ENCODE results near the gene PITPNM3. TPM values are rescaled to one million over a fixed set of nuclear protein-coding genes. Genes with fewer than 3 reads are reported as not detected.
A peak's percentile ranks its signal among the peaks of the same experiment; 100 is the strongest.
"Not testable (repeated sequence)": the region's sequence is repeated elsewhere in the genome, so short reads cannot be mapped to it uniquely, and the experiment has no call there.

PITPNM3 gene
- total and polyA plus RNA-seq, 2 experiments from 2014 or later = 1.0 to 1.5 TPM

DNA sequence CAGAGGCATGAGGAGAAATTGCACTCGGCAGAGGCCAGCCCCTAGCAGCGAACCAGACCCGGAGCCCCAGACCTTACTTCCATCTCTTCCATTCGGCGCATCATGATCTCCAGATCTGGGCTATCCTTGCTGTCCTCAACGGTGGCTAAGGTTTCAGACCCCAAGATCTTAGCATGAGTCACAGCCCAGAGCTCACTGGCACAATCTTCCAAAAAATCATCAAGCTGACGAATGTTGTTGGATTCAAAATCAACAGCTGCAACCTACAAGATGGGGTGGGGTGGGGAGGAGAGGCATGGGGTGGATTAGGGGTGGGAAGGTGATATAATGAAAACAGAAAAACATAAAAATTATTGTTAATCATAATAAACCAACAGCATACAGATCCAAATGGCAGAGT lies 39.7 kb upstream of the PITPNM3 start (continued):
- TF ChIP-seq, protein P1, sequence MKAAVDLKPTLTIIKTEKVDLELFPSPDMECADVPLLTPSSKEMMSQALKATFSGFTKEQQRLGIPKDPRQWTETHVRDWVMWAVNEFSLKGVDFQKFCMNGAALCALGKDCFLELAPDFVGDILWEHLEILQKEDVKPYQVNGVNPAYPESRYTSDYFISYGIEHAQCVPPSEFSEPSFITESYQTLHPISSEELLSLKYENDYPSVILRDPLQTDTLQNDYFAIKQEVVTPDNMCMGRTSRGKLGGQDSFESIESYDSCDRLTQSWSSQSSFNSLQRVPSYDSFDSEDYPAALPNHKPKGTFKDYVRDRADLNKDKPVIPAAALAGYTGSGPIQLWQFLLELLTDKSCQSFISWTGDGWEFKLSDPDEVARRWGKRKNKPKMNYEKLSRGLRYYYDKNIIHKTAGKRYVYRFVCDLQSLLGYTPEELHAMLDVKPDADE (IDR thresholded peaks at IDR 0.05) = no peak
- TF ChIP-seq STAT1 (IDR thresholded peaks at IDR 0.05; ENCODE audit: unreplicated experiment) = no peak
- no peak for TF ChIP-seq EZH2phosphoT487 (IDR thresholded peaks at IDR 0.05; ENCODE audit: unreplicated experiment)
- TF ChIP-seq ZNF331 (CRISPR knock-in tag; IDR thresholded peaks at IDR 0.05; ENCODE audit: low read depth) = no peak
- TF ChIP-seq, protein P2, sequence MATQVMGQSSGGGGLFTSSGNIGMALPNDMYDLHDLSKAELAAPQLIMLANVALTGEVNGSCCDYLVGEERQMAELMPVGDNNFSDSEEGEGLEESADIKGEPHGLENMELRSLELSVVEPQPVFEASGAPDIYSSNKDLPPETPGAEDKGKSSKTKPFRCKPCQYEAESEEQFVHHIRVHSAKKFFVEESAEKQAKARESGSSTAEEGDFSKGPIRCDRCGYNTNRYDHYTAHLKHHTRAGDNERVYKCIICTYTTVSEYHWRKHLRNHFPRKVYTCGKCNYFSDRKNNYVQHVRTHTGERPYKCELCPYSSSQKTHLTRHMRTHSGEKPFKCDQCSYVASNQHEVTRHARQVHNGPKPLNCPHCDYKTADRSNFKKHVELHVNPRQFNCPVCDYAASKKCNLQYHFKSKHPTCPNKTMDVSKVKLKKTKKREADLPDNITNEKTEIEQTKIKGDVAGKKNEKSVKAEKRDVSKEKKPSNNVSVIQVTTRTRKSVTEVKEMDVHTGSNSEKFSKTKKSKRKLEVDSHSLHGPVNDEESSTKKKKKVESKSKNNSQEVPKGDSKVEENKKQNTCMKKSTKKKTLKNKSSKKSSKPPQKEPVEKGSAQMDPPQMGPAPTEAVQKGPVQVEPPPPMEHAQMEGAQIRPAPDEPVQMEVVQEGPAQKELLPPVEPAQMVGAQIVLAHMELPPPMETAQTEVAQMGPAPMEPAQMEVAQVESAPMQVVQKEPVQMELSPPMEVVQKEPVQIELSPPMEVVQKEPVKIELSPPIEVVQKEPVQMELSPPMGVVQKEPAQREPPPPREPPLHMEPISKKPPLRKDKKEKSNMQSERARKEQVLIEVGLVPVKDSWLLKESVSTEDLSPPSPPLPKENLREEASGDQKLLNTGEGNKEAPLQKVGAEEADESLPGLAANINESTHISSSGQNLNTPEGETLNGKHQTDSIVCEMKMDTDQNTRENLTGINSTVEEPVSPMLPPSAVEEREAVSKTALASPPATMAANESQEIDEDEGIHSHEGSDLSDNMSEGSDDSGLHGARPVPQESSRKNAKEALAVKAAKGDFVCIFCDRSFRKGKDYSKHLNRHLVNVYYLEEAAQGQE (IDR thresholded peaks at IDR 0.05; ENCODE audit: unreplicated experiment) = no peak

DNA sequence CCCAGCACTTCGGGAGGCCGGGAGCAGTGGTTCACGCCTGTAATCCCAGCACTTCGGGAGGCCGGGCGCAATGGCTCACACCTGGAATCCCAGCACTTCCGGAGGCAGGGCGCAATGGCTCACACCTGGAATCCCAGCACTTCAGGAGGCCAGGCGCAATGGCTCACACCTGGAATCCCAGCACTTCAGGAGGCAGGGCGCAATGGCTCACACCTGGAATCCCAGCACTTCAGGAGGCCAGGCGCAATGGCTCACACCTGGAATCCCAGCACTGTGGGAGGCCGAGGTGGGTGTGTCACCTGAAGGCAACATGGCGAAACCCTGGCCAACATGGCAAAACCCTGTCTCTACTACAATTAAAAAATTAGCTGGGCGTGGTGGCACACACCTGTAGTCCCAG lies 37.0 kb upstream of the PITPNM3 start:
- not testable (repeated sequence) for H3K4me3 ChIP-seq; H4K20me1 ChIP-seq (replicated peaks; ENCODE audit: insufficient read depth); H3K4me1 ChIP-seq (ENCODE audit: insufficient read depth); H3F3A ChIP-seq (replicated peaks; ENCODE audit: low read depth); H3K4me1 Mint-ChIP-seq; H3K4me3 Mint-ChIP-seq; H2AFZ ChIP-seq; H3K9me2 ChIP-seq (ENCODE audit: insufficient read depth); H3K9me3 Mint-ChIP-seq; ATAC-seq; H3K79me2 ChIP-seq (replicated peaks; ENCODE audit: insufficient read depth); H3K27me3 ChIP-seq (ENCODE audit: insufficient read depth); H3K27me3 Mint-ChIP-seq (ENCODE audit: insufficient read depth, low read depth, poor library complexity); DNase-seq (ENCODE audit: low spot score); H3K27ac ChIP-seq (ENCODE audit: low read depth); H3K27ac Mint-ChIP-seq; H3K4me2 ChIP-seq
- H3K36me3 Mint-ChIP-seq (ENCODE audit: low read depth) = peaks cover 60% of the 10 kb centered on the region
- peaks cover 43% of the 10 kb centered on the region for H3K36me3 ChIP-seq (ENCODE audit: insufficient read depth)

DNA sequence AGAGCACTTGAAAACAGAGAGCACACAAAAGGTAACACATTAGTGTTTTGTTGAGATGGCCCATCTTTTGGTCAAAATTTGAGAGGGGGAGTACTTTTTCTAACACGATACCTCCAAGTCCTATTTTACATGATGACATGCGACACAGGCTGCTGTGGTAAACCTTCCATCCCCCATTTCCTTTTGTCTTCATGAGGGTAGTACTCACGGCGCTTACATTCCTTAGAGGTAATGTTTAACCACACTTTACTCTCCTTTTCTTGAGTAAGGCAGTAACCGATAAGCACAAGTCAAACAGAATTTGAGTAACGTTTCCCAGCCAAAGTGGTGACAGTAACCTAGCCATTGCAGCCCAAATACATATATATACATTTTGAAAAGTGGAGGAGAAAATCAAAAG lies 35.8 kb upstream of the PITPNM3 start:
- no peaks in the 10 kb centered on the region for H3K79me2 ChIP-seq (replicated peaks; ENCODE audit: insufficient read depth)
- no peaks in the 10 kb centered on the region for H3K4me1 ChIP-seq (ENCODE audit: insufficient read depth)
- H2AFZ ChIP-seq = no peak overlapping the region
- no peaks in the 10 kb centered on the region for H3K9me3 Mint-ChIP-seq
- ATAC-seq (no peak), DNase-seq (ENCODE audit: low spot score) (no peak)
- peaks cover 7% of the 10 kb centered on the region; the same call in 2 of the 3 replicates for H3K4me1 Mint-ChIP-seq
- no peak overlapping the region for H3K4me3 ChIP-seq
- H3K4me2 ChIP-seq = no peak overlapping the region
- peaks cover 38% of the 10 kb centered on the region for H3K36me3 ChIP-seq (ENCODE audit: insufficient read depth)
- no peaks in the 10 kb centered on the region for H3F3A ChIP-seq (replicated peaks; ENCODE audit: low read depth)
- TF ChIP-seq EZH2 (IDR thresholded peaks at IDR 0.05; ENCODE audit: low read depth, unreplicated experiment) = no peak
- TF ChIP-seq CREB1 (CRISPR knock-in tag; IDR thresholded peaks at IDR 0.05; ENCODE audit: low read depth) = no peak
- TF ChIP-seq ZNF114 (CRISPR knock-in tag; IDR thresholded peaks at IDR 0.05) = no peak
- no peak for TF ChIP-seq EZH2phosphoT487 (IDR thresholded peaks at IDR 0.05; ENCODE audit: unreplicated experiment)
- TF ChIP-seq, protein P2 (IDR thresholded peaks at IDR 0.05; ENCODE audit: unreplicated experiment) = no peak
- no peaks in the 10 kb centered on the region; the same call in 1 of the 2 replicates for H4K20me1 ChIP-seq (replicated peaks; ENCODE audit: insufficient read depth)
- peak overlapping the region; percentile 10 for H3K27ac Mint-ChIP-seq
- no peaks in the 10 kb centered on the region for H3K27me3 Mint-ChIP-seq (ENCODE audit: insufficient read depth, low read depth, poor library complexity)
- peaks cover 69% of the 10 kb centered on the region for H3K36me3 Mint-ChIP-seq (ENCODE audit: low read depth)
- H3K27me3 ChIP-seq (ENCODE audit: insufficient read depth) = no peaks in the 10 kb centered on the region
- H3K4me3 Mint-ChIP-seq = no peak overlapping the region
- H3K27ac ChIP-seq (ENCODE audit: low read depth) = no peak overlapping the region
- H3K9me2 ChIP-seq (ENCODE audit: insufficient read depth) = no peaks in the 10 kb centered on the region
